DOHH2 (cell line): ENCODE data around the gene FABP1.

Source experiments
- H3F3A ChIP-seq: fragments of 200-600 bp; sonication (generic), shearing (Covaris generic); 2 replicates; pipeline ENCODE4 v1.6.0; 2016; ENCODE audit warnings: antibody characterized with exemption, mild to moderate bottlenecking; ENCODE audit not compliant: control insufficient read depth, insufficient read depth
- H3K27ac ChIP-seq: fragments of 200-600 bp; sonication (generic); 2 replicates; pipeline ENCODE4 v1.5.1; 2014; ENCODE audit warnings: low read depth, mild to moderate bottlenecking, low read length, moderate library complexity
- H3K27me3 ChIP-seq: fragments of 200-600 bp; sonication (generic); 2 replicates; pipeline ENCODE4 v1.6.1; 2014; ENCODE audit warnings: mild to moderate bottlenecking, low read length, mixed read lengths; ENCODE audit not compliant: control insufficient read depth
- H3K36me3 ChIP-seq: fragments of 200-600 bp; sonication (generic); 2 replicates; pipeline ENCODE4 v1.6.1; 2014; ENCODE audit warnings: mild to moderate bottlenecking, low read length, moderate library complexity, mixed read lengths; ENCODE audit not compliant: control insufficient read depth
- H3K4me1 ChIP-seq: fragments of 200-600 bp; sonication (generic); 2 replicates; pipeline ENCODE4 v1.6.1; 2014; ENCODE audit warnings: mild to moderate bottlenecking, low read length, mixed read lengths; ENCODE audit not compliant: control insufficient read depth
- H3K4me2 ChIP-seq: fragments of 200-600 bp; sonication (generic); 2 replicates; pipeline ENCODE4 v1.6.0; 2014; ENCODE audit warnings: mild to moderate bottlenecking, low read length, moderate library complexity
- H3K4me3 ChIP-seq: fragments of 200-600 bp; sonication (generic); 2 replicates; pipeline ENCODE4 v1.5.1; 2014; ENCODE audit warnings: mild to moderate bottlenecking, low read length, mixed read lengths
- H3K79me2 ChIP-seq: fragments of 200-600 bp; sonication (generic); 2 replicates; pipeline ENCODE4 v1.6.1; 2014; ENCODE audit warnings: mild to moderate bottlenecking, low read length, mixed read lengths; ENCODE audit not compliant: control insufficient read depth
- H3K9me2 ChIP-seq: fragments of 200-600 bp; sonication (generic); replicated peaks from 2 replicates; pipeline ENCODE4 v1.6.1; 2014; ENCODE audit warnings: mild to moderate bottlenecking, low read length, mixed read lengths; ENCODE audit not compliant: control insufficient read depth
- H3K9me3 ChIP-seq: fragments of 200-600 bp; sonication (generic); 2 replicates; pipeline ENCODE4 v1.6.1; 2014; ENCODE audit warnings: antibody characterized with exemption, low read length, mixed read lengths; ENCODE audit not compliant: control insufficient read depth, insufficient read depth
- H4K20me1 ChIP-seq: fragments of 200-600 bp; sonication (generic); 2 replicates; pipeline ENCODE4 v1.6.0; 2014; ENCODE audit warnings: low read depth, mild to moderate bottlenecking, antibody characterized with exemption, low read length, moderate library complexity; ENCODE audit not compliant: control insufficient read depth, insufficient read depth
- CTCF ChIP-seq: fragments of 200-600 bp; sonication (generic); IDR thresholded peaks from one replicate; pipeline ENCODE4 v1.5.1; 2014; ENCODE audit warnings: antibody characterized with exemption, mild to moderate bottlenecking, low read depth, low read length; ENCODE audit not compliant: poor library complexity, severe bottlenecking
- EZH2phosphoT487 ChIP-seq: fragments of 200-600 bp; sonication (generic); IDR thresholded peaks from 2 replicates; pipeline ENCODE4 v1.6.1; 2017; ENCODE audit warnings: borderline replicate concordance, mild to moderate bottlenecking, antibody characterized with exemption, low read length, moderate library complexity, mixed read lengths

The FABP1 gene

GRCh38 chr2:88127888-88128653 lies at the start of gene FABP1:
FABP1 (minus strand) TSS chr2:88128062; CDS start chr2:88128017, 45 bp downstream.
- Histone ChIP-seq H3K9me3 (no peaks in the 10 kb centered on the region), H4K20me1 (no peaks in the 10 kb centered on the region), H3K4me2 (no peak within 1 kb of the TSS), H3K9me2 (no peaks in the 10 kb centered on the region), H3K4me1 (no peaks in the 10 kb centered on the region), H3F3A (no peaks in the 10 kb centered on the region), H3K79me2 (no peaks in the 10 kb centered on the region), H3K36me3 (no peaks in the 10 kb centered on the region), H3K27ac (no peak within 1 kb of the TSS), H3K4me3 (no peak within 1 kb of the TSS), H3K27me3 (peaks cover 11% of the 10 kb centered on the region)
- TF ChIP-seq CTCF (no peak), EZH2phosphoT487 (no peak)

DNA sequence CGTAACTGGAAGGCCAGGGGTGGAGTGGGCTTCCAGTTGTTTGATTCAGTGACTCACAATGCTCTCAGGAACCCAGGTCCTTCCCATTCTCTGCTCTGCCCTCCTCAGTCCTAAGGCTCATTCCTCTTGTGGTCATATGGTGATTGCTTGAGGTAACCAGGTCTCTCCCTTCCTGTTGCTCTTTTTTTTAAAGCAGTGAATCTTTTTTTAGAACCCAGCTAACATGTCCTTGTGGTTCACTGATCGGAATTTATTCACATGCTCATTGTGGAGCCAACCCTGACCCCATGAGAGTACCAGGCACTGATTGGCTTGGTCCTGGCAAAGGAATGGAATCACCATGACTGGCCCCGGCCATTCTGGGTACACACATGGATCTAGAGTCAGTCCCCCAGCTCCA lies 49.7 kb upstream of the FABP1 start:
- no peaks in the 10 kb centered on the region for H3K79me2 ChIP-seq
- H3K9me3 ChIP-seq, result no peaks in the 10 kb centered on the region
- H3K4me1 ChIP-seq, result peaks cover 9% of the 10 kb centered on the region
- no peak for TF ChIP-seq EZH2phosphoT487
- no peak for TF ChIP-seq CTCF
- H3K9me2 ChIP-seq, result no peaks in the 10 kb centered on the region
- no peak overlapping the region for H3K4me2 ChIP-seq
- peaks cover 7% of the 10 kb centered on the region; the same call in 1 of the 2 replicates for H3K27me3 ChIP-seq
- H3K4me3 ChIP-seq, result no peak overlapping the region
- no peaks in the 10 kb centered on the region for H4K20me1 ChIP-seq
- H3K36me3 ChIP-seq, result no peaks in the 10 kb centered on the region
- no peak overlapping the region for H3K27ac ChIP-seq
- no peaks in the 10 kb centered on the region for H3F3A ChIP-seq

GRCh38 chr2:88176352-88176984 lies 48.6 kb upstream of the FABP1 start:
- no peaks in the 10 kb centered on the region for H3F3A ChIP-seq
- no peaks in the 10 kb centered on the region for H3K9me3 ChIP-seq
- no peak overlapping the region for H3K4me3 ChIP-seq
- H3K27ac ChIP-seq, result no peak overlapping the region
- TF ChIP-seq EZH2phosphoT487, result no peak
- no peak for TF ChIP-seq CTCF
- H3K27me3 ChIP-seq, result peaks cover 7% of the 10 kb centered on the region; the same call in 1 of the 2 replicates
- H3K4me1 ChIP-seq, result peaks cover 4% of the 10 kb centered on the region
- H3K36me3 ChIP-seq, result no peaks in the 10 kb centered on the region
- no peak overlapping the region for H3K4me2 ChIP-seq
- H3K9me2 ChIP-seq, result no peaks in the 10 kb centered on the region
- H3K79me2 ChIP-seq, result no peaks in the 10 kb centered on the region
- H4K20me1 ChIP-seq, result no peaks in the 10 kb centered on the region
